GM23248 (cell line): Measurements from ENCODE around the gene AQP12A. TPM values are rescaled to one million over a fixed set of nuclear protein-coding genes. Genes with fewer than 3 reads are reported as not detected.

Source experiments
- DNase-seq: peaks from one replicate; pipeline ENCODE4 v3.0.0-alpha.2; 2015
- H2AFZ ChIP-seq: fragments of 200-600 bp; sonication (generic); 2 replicates; pipeline ENCODE4 v1.6.1; 2016; ENCODE audit warnings: antibody characterized with exemption
- H3F3A ChIP-seq: fragments of 200-600 bp; sonication (generic); 2 replicates; pipeline ENCODE4 v1.6.1; 2016; ENCODE audit warnings: mild to moderate bottlenecking, antibody characterized with exemption, mixed run types; ENCODE audit not compliant: insufficient read depth
- H3K27ac ChIP-seq: fragments of 200-600 bp; sonication (generic); 2 replicates; pipeline ENCODE4 v1.5.1; 2016; ENCODE audit warnings: mild to moderate bottlenecking
- H3K27me3 ChIP-seq: fragments of 200-600 bp; sonication (generic); replicated peaks from 2 replicates; pipeline ENCODE4 v1.6.1; 2016; ENCODE audit warnings: mild to moderate bottlenecking; ENCODE audit not compliant: insufficient read depth
- H3K36me3 ChIP-seq: fragments of 200-600 bp; sonication (generic); 2 replicates; pipeline ENCODE4 v1.6.1; 2016; ENCODE audit warnings: low read depth, mild to moderate bottlenecking
- H3K4me1 ChIP-seq: fragments of 200-600 bp; sonication (generic); 2 replicates; pipeline ENCODE4 v1.6.1; 2016; ENCODE audit warnings: mild to moderate bottlenecking; ENCODE audit not compliant: insufficient read depth
- H3K4me2 ChIP-seq: fragments of 200-600 bp; sonication (generic); one replicate; pipeline ENCODE4 v1.6.1; 2016; ENCODE audit warnings: mild to moderate bottlenecking; ENCODE audit not compliant: unreplicated experiment
- H3K4me3 ChIP-seq: fragments of 200-600 bp; sonication (generic); 2 replicates; pipeline ENCODE4 v1.5.1; 2016; ENCODE audit warnings: mild to moderate bottlenecking
- H3K79me2 ChIP-seq: fragments of 200-600 bp; sonication (generic); 2 replicates; pipeline ENCODE4 v1.6.1; 2016; ENCODE audit warnings: mild to moderate bottlenecking; ENCODE audit not compliant: insufficient read depth
- H3K9ac ChIP-seq: fragments of 200-600 bp; sonication (generic); 2 replicates; pipeline ENCODE4 v1.6.1; 2016; ENCODE audit warnings: mild to moderate bottlenecking
- H3K9me2 ChIP-seq: fragments of 200-600 bp; sonication (generic); 2 replicates; pipeline ENCODE4 v1.6.1; 2016; ENCODE audit warnings: mixed run types, mild to moderate bottlenecking, moderate library complexity; ENCODE audit not compliant: insufficient read depth
- H3K9me3 ChIP-seq: fragments of 200-600 bp; sonication (generic); one replicate; pipeline ENCODE4 v1.6.1; 2017; ENCODE audit warnings: low read depth
- H4K20me1 ChIP-seq: fragments of 200-600 bp; sonication (generic); 2 replicates; pipeline ENCODE4 v1.6.0; 2016; ENCODE audit not compliant: insufficient read depth
- EZH2 ChIP-seq: fragments of 200-600 bp; sonication (generic); IDR thresholded peaks from 2 replicates; pipeline ENCODE4 v1.6.1; 2018; ENCODE audit warnings: antibody characterized with exemption, mild to moderate bottlenecking; ENCODE audit not compliant: insufficient read depth, poor library complexity, severe bottlenecking
- EZH2phosphoT487 ChIP-seq: fragments of 200-600 bp; sonication (generic); IDR thresholded peaks from 2 replicates; pipeline ENCODE4 v1.6.1; 2018; ENCODE audit warnings: antibody characterized with exemption, moderate library complexity, mild to moderate bottlenecking, low read depth; ENCODE audit not compliant: insufficient read depth
- WGBS, 2 experiments: methylation state at CpG; one replicate each; pipeline ENCODE4 v1.1.6; 2015 to 2017; ENCODE audit warnings: low lambda C conversion rate in 2 of 2, low coverage in 1 of 2; ENCODE audit errors: missing lambda C conversion rate in 2 of 2; 5-methylcytosine and 5-hydroxymethylcytosine counted together
- in situ Hi-C: fragments of 300-500 bp; cut with MboI; formaldehyde crosslinking; loops from 2 replicates; pipeline ENCODE4 v1.15.0; 2020
- polyA plus RNA-seq: library from polyadenylated mRNA; unstranded; fragments of >200 nt; fragmentation: Nextera tagmentation; extraction: Ambion mirVana; gene quantifications from 2 replicates; pipeline ENCODE4 v1.2.1, GENCODE V29; 2016
- total RNA-seq: library from RNA; depleted of rRNA; stranded (reverse); fragments of >200 nt; shearing (Covaris generic); gene quantifications from 2 replicates; pipeline ENCODE4 v1.2.3, GENCODE V29; 2014

AQP12A gene
- total and polyA plus RNA-seq, 2 experiments from 2014 or later: not detected

- Histone ChIP-seq H3K4me3 (no peak overlapping the region), H2AFZ (no peak overlapping the region), H3K27ac (no peak overlapping the region), H3K4me1 (no peaks in the 10 kb centered on the region), H3K36me3 (no peaks in the 10 kb centered on the region), H3K79me2 (no peaks in the 10 kb centered on the region), H3K9me3 (no peaks in the 10 kb centered on the region), H3F3A (no peaks in the 10 kb centered on the region), H4K20me1 (no peaks in the 10 kb centered on the region), H3K4me2 (no peak overlapping the region), H3K9me2 (no peaks in the 10 kb centered on the region), H3K9ac (no peak overlapping the region), H3K27me3 (0 out of 2 replicates have a peak, but pooled peaks cover 3% of the 10 kb centered on the region)
- no peak for DNase-seq
- WGBS, 2 experiments: 48 to 49% methylated on average over 7 of the region's 7 CpGs
- in situ Hi-C loops: no loop called here
- no peak for TF ChIP-seq EZH2
- no peak for TF ChIP-seq EZH2phosphoT487
Observed at GRCh38 chr2:240725671-240726070, 34.0 kb downstream of the AQP12A start.

GRCh38 chr2:240726876-240727275, 35.2 kb downstream of the AQP12A start:
- Histone ChIP-seq H4K20me1 (no peaks in the 10 kb centered on the region), H3F3A (no peaks in the 10 kb centered on the region), H3K9ac (no peak overlapping the region), H3K4me1 (no peaks in the 10 kb centered on the region), H2AFZ (no peak overlapping the region), H3K4me3 (no peak overlapping the region), H3K27ac (no peak overlapping the region), H3K36me3 (no peaks in the 10 kb centered on the region), H3K27me3 (peaks cover 8% of the 10 kb centered on the region; the same call in 1 of the 2 replicates), H3K4me2 (no peak overlapping the region), H3K9me2 (no peaks in the 10 kb centered on the region), H3K9me3 (no peaks in the 10 kb centered on the region), H3K79me2 (no peaks in the 10 kb centered on the region)
- 60 to 66% methylated on average over 14 of the region's 14 CpGs for WGBS, 2 experiments
- in situ Hi-C loops: no loop called here
- TF ChIP-seq EZH2 (no peak), EZH2phosphoT487 (no peak)
- no peak for DNase-seq

- TF ChIP-seq EZH2phosphoT487 (no peak), EZH2 (no peak)
- Histone ChIP-seq H3K79me2 (no peaks in the 10 kb centered on the region), H4K20me1 (no peaks in the 10 kb centered on the region), H3K4me1 (no peaks in the 10 kb centered on the region), H3K27ac (no peak overlapping the region), H3F3A (no peaks in the 10 kb centered on the region), H2AFZ (no peak overlapping the region), H3K36me3 (no peaks in the 10 kb centered on the region), H3K27me3 (peaks cover 8% of the 10 kb centered on the region; the same call in 1 of the 2 replicates), H3K9me3 (no peaks in the 10 kb centered on the region), H3K9ac (no peak overlapping the region), H3K4me2 (no peak overlapping the region), H3K9me2 (no peaks in the 10 kb centered on the region), H3K4me3 (no peak overlapping the region)
- DNase-seq: no peak
- WGBS, 2 experiments: 65 to 77% methylated on average over 14 of the region's 14 CpGs
- in situ Hi-C loops: no loop called here
Observed at GRCh38 chr2:240727439-240727838, 35.8 kb downstream of the AQP12A start.

- H3K36me3 ChIP-seq: no peaks in the 10 kb centered on the region
- no peaks in the 10 kb centered on the region for H3K79me2 ChIP-seq
- no peaks in the 10 kb centered on the region for H4K20me1 ChIP-seq
- H3K27ac ChIP-seq: no peak overlapping the region
- no peaks in the 10 kb centered on the region for H3K4me1 ChIP-seq
- WGBS, 2 experiments: 56 to 58% methylated on average over 14 to 15 of the region's 15 CpGs
- H3K9ac ChIP-seq: no peak overlapping the region
- no peak for DNase-seq
- no peaks in the 10 kb centered on the region for H3K9me2 ChIP-seq
- TF ChIP-seq EZH2 (no peak), EZH2phosphoT487 (no peak)
- H3K9me3 ChIP-seq: no peaks in the 10 kb centered on the region
- H2AFZ ChIP-seq: no peak overlapping the region
- in situ Hi-C loops: no loop called here
- no peak overlapping the region for H3K4me3 ChIP-seq
- H3K4me2 ChIP-seq: no peak overlapping the region
- H3K27me3 ChIP-seq: peaks cover 8% of the 10 kb centered on the region; the same call in 1 of the 2 replicates
- no peaks in the 10 kb centered on the region for H3F3A ChIP-seq
Observed at GRCh38 chr2:240727913-240728312, 36.2 kb downstream of the AQP12A start.

GRCh38 chr2:240728361-240728760, 36.7 kb downstream of the AQP12A start:
- no peaks in the 10 kb centered on the region for H3K9me3 ChIP-seq
- H4K20me1 ChIP-seq: no peaks in the 10 kb centered on the region
- no peak for TF ChIP-seq EZH2phosphoT487
- no peak for TF ChIP-seq EZH2
- in situ Hi-C loops: no loop called here
- no peak overlapping the region for H2AFZ ChIP-seq
- H3K79me2 ChIP-seq: no peaks in the 10 kb centered on the region
- H3K4me1 ChIP-seq: no peaks in the 10 kb centered on the region
- peaks cover 8% of the 10 kb centered on the region; the same call in 1 of the 2 replicates for H3K27me3 ChIP-seq
- H3K9me2 ChIP-seq: no peaks in the 10 kb centered on the region
- H3K36me3 ChIP-seq: no peaks in the 10 kb centered on the region
- H3K27ac ChIP-seq: no peak overlapping the region
- no peaks in the 10 kb centered on the region for H3F3A ChIP-seq
- WGBS, 2 experiments: 72 to 81% methylated on average over 10 of the region's 10 CpGs
- no peak for DNase-seq
- no peak overlapping the region for H3K4me3 ChIP-seq
- no peak overlapping the region for H3K9ac ChIP-seq
- H3K4me2 ChIP-seq: no peak overlapping the region
